Activated naive CD4-positive, alpha-beta T cell treated with anti-CD3 and anti-CD28 coated beads, Interleukin-2, amount 50 U/mL, for 16 hours (primary cell): ENCODE results near the gene ZNF736.
"Not testable (repeated sequence)": the region's sequence is repeated elsewhere in the genome, so short reads cannot be mapped to it uniquely, and the experiment has no call there.

Experiments
- DNase-seq: peaks from one replicate; pipeline ENCODE4 v3.0.0-alpha.2; 2020

ZNF736 gene

DNA sequence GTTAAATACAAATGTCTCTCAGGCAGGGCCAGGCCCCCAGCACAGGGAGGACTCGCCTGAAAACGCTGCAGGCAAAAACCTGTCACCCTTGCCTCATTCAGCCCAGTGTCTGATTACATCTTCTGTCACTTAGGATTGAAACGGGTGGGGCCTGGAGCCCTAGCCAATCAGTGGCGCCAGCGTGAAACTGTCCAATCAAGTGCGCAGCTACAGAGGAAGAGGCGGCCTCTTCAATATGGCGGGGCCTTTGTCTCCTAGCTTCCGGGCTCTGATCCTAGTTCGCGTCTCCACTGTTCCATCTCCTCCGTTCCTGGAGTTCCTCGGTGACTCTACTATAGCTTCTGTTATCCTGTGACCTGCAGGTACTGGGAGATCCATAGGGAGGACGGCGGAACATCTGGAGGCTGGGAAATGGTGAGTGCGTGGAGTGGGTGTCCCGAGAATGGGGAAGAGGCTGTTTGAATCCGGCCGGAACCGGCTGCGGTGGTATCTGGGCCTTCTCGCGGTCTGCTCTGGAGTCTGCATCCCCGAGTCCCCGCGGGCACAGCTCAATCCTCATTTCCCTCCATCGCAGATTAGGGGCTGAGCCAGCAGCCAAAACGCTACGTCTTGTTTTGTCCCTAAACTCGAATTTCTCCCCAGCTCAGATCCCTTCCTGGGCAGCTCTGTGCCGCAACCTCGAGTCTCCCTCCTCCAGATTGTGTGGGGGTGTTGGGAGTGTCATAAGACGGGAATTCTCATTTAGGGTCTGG lies at the start of gene ZNF736:
Gene ZNF736 (plus strand): TSS at position 222 of the 752 bp plus-strand sequence. CDS start 190 bp downstream, at position 412.
- DNase-seq = peak; percentile 88

DNA sequence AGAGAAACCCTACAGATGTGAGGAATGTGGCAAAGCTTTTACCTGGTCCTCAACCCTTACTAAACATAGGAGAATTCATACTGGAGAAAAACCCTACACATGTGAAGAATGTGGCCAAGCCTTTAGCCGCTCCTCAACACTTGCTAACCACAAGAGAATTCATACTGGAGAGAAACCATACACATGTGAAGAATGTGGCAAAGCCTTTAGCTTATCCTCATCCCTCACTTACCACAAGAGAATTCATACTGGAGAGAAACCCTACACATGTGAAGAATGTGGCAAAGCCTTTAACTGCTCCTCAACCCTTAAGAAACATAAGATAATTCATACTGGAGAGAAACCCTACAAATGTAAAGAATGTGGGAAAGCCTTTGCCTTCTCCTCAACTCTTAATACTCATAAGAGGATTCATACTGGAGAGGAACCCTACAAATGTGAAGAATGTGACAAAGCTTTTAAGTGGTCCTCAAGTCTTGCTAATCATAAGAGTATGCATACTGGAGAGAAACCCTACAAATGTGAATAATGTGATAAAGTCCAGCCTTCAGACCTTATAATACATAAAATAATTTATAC lies 47.3 kb upstream of the ZNF736 start:
- no peak for DNase-seq

DNA sequence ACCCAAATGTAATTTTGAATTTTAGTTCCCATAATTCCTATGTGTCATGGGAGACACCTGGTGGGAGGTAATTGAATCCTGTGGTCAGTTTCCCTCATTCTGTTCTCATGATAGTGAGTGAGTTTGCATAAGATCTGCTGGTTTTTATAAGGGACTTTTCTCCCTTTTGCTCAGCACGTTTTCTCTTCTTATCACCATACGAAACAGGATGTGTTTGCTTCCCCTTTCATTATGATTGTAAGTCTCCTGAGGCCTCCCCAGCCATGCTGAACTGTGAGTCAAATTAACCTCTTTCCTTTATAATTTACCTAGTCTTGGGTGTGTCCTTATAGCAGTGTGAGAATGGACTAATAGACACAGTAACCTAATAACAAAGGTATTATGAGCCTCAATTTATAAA lies 36.1 kb upstream of the ZNF736 start:
- DNase-seq = no peak

DNA sequence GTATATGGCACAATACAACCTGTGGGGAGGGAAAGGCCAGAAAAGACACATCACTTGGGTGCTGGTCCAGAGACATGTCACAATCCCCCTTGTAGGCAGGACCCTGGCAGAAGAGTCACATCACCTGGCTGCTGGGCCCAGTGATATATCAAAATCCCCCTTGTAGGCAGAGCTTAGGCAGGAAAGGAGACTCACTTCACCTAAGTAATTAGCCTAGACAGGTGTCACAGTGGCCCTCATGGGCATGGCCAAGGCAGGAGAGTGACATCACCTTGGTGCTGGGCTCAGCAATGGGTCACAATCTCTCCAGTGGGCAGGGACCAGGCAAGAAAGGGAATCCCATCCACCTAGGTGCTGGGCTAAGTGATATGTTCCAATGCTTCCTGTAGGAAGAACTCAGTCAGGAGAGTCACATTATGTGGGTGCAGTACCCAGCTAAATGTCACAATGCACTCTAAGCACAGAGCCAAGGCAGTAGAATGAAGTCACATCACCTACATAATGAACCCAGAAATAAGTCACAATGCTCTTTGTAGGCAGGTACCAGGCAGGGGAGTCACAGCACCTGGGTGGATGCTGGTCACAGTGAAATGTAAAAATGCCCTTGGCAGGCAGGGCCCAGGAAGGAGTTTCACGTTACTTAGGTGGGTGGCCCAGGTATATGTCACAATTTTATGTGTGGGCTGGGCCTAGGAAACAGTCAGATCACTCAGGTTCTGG lies 18.9 kb upstream of the ZNF736 start:
- no peak for DNase-seq

DNA sequence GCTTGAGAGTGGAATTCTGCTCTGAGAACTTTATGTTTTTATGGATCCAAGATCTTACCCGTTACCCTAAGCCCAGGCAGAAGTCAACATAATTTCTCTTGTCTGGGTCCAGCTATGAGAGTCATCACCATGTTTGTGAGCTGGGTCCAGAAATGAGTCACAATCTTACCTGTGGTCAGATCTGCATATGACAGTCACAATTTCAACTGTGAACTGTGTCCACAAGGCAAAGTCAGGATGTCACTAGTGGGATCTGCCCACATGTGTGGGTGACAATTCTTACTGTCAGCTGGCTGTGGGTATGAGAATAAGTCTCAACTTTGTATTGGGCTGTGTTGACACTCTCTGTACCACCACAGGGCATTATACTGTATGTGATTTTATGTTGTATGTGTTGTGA lies 16.3 kb upstream of the ZNF736 start:
- not testable (repeated sequence) for DNase-seq

DNA sequence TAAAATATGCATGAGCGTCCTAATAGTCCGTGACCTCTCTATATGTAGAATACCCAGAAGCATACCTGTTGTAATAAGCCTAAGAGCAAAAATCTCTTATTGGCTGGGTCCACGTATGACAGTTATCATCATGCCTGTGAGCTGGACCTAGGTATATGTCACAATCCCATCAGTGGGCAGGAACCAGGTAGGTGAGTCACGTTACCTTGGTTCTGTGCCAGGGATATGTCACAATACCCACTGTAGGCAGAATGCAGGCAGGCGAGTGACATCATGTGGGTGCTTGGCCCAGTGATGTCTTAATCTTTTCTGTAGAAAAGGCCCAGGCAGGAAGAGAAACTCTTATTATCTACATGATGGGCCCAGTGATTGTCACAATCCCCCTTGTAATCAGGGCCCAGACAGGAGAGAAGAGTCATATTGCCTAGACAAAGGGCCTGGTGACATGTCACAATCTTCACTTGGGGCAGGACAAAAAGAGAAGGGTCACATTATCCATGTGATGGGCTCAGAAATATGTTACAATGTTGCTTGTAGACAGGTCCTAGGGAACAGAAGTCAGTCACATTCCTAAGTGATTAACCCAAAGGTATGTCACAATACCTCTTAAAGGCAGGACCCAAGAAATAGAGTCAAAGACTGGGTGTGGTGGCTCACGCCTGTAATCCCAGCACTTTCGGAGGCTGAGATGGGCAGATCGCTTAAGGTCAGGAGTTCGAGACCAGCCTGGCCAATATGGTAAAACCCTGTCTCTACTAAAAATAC lies 12.9 kb upstream of the ZNF736 start:
- no peak for DNase-seq

DNA sequence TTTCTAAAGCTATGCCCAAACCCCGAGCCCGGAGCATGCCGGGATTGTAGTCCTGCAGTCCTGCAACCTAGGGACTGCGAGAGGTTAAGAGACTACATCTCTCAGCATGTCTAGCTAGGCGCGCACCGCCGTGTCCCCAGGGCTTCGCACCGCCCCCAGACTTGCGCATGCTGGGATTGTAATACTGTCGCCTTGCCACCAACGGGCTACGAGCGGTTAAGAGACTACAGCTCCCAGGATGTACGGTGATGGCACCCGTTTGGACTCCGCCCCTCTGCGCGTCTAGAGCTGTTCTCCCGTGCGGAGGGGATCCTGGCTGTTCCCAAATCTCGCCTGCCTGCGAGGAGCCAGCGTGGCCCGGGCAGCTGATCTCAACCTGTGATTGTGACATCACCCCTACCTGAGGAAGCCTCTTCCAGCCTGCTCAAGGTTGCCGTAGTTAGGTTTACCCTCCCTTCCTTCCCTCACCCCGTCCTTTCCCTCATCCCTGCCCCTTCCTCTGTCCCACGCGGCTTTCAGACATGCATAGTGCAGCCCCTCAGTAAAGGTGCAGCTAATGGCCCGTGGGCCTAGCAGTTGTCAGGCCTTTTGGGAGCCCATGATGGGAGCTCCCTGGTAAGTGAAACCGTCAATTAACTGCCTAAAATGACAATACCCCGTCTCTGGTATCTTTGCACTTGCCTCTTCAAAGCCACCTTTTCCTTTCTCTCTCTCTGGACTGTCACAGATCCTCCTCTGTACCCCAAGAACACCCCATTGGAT lies 6.3 kb upstream of the ZNF736 start:
- DNase-seq = peak; percentile 96

DNA sequence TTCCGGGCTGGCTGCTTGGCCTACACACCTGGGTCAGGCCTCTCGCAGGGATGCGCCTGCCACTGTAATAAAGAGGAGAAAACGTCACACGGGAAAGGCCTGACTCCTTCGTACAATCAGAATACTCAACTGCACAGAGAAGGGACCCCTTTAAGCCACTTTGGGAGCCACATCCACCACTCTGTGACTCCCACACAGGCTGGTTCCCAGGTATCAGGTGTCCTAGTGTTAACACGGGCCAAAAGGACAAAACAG lies 5.8 kb upstream of the ZNF736 start:
- DNase-seq = peak; percentile 15

DNA sequence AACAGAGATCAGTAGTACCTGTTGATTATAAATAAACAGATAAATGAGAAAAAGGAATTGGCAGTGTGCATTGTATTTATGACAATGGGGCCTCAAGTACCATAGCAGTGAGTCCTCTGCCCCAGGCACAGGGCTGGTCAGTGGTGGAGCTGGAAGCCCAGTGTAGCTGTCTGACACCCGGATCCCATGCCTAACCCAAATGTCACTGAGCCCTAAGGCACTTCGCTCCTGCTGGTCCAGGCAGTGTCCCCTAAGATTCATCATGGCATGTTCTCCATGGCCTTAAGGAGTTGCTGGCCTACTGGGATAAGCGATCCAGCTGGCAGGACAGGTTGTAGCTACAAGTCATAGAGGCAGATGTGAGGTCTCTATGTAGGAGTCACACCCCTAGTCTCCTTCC lies 3.3 kb upstream of the ZNF736 start:
- no peak for DNase-seq

DNA sequence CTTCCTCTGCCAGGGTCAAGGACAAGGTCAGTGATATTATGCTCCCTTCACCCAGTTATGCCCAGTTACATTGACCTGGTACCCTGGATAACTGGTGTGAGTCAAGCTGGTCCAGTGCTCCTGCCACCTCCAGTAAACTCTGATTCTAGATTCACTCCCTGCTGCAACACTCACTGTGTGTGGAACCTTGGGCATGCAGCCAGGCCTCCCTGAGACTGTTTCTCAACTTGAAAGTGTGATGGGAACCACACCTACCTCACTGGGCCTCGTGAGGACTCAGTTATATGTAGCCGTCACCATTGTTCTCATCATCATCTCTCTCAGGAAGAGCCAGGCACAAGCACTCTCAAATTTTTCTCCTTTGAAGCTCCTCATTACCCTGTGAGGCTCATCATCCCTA lies 935 bp upstream of the ZNF736 start:
- DNase-seq = no peak

DNA sequence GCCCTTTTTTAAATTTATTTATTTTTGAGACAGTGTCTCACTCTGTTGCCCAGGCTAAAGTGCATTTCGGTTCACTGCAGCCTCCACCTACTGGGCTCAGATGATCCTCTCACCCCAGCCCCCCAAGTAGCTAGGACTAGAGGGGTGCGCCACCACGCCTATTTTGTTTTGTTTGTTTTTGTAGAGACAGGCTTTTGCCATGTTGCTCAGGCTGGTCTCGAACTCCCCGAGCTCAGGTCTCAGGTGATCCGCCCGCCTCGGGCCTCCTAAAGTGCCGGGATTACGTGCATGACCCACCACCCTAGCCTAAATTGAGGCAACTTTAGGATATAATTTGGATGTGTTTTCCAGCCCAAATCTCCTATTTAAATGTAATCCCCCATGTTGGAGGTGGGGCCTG lies 805 bp downstream of the ZNF736 start:
- no peak for DNase-seq

DNA sequence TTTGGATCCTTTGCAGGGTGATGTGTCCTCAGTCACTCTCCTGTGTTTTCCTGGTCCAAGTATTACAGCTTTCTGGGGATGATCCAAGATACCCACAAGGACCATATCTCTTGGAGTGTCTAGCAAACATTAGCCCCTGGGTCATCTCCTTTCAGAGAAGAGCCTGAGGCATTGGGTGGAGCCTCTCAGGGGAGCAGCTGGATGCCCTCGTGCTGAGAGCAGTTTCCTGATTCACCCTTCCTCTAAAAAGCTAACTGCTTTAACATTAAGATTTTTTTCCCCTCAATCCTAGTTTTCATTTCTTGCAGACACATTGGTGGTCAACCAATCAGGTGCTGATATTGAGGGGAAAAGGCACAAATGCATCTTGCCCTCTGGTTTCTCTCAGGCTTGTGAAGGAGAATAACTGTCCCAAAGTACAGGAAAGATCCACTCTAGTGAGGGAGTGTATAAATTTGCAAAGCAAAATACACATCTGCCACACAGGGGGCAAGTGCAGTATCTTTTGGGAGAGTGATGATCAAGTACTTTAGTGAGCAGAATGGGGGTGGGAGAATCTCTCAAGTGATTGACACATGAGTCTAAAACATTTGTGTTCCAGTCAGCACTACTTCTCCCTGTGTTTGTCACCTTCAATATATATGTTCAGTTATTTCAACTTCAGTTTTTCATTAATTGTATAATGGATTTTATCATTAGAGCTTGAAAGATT lies 2.4 kb downstream of the ZNF736 start:
- not testable (repeated sequence) for DNase-seq

DNA sequence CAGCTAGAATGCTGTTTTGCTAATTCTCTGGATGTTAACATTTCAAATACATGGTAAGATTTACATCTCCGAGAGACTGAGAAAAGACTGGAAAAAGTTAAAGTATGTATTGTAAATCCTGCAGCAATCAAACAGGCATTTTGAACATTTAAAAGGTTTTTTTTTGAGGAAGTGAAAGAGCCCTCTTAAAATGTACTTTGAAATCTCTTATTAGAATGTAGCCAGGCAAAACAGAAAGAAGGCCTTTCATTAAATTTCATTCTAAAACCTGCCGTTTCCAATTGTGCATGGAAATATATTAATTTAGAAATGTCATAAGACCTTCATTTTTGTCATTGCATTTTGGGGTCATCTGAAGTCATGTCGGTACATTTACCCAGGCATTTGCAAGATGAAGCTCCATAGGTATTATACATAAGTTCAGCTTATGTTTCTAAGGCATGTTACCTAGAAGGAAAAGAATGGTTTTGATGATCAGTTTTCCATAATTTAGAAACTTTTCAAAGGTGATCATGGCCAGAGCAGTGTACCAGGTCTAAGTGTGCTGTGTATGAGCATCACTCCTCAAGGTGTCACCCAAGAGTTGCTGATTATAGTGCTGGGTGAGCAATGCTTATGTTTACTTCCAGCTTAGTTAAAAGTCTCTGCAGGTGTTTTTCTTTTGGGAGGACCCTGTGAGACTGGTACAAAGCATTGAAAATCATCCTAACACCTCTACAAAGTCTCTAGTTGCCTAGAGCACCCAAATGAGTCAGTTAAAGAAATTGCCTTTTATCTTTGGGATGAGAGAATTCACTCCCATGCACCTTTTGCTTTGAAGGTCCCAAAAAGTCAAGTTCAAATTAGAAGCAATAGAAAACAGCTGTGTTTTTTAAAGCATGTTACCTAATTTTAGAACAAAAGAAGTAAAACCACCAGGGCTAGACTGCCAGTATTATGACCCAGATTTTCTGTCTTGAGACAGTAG lies 7.1 kb downstream of the ZNF736 start:
- DNase-seq = no peak

DNA sequence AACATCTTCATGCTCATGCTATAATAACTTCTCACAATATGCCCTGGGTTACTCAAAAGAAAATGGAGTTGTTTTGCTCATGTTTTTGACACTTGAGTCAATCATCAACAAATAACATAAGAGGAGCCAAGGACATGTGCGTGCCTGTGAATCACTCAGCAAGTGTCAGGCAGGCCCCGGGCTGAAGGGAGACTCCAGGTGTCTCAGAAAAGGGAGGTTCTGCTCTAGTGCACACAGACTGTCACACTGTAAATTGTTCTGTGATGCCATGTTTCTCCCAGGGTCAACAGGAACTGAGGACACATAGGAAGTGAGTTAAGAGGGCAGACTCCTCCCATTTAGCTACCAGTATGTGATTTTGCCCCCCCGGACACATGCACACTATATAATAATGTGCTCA lies 10.4 kb downstream of the ZNF736 start:
- DNase-seq = not testable (repeated sequence)

DNA sequence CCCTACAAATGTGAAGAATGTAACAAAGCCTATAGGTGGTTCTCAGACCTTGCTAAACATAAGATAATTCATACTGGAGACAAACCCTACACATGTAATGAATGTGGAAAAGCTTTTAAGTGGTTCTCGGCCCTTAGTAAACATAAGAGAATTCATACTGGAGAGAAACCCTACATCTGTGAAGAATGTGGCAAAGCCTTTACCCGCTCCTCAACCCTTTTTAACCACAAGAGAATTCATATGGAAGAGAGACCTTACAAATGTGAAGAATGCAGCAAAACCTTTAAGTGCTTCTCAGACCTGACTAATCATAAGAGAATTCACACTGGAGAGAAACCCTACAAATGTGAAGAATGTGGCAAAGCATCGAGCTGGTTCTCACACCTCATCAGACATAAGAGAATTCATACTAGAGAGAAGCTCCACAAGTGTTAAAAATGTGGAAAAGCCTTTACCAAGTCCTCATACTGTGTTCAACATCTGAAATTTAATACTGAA lies 35.0 kb downstream of the ZNF736 start:
- not testable (repeated sequence) for DNase-seq

DNA sequence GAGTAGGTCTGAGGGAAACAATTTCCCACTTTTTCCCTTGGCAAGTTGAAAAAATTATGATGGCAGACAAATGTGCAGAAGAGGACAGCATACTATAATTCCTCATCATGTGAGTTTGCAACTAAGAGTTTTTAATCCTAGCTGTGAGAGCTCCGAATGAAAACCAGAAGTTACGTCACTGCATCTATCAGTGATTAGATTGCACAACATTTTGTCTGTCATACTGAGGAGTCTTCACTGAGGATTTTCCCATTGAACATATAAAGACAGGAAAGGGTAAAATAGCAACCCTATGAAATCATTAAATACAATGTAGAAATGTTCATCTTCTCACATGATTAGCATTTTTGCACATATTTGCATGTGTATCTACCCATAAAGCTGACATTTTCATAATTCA lies 45.8 kb downstream of the ZNF736 start:
- no peak for DNase-seq

DNA sequence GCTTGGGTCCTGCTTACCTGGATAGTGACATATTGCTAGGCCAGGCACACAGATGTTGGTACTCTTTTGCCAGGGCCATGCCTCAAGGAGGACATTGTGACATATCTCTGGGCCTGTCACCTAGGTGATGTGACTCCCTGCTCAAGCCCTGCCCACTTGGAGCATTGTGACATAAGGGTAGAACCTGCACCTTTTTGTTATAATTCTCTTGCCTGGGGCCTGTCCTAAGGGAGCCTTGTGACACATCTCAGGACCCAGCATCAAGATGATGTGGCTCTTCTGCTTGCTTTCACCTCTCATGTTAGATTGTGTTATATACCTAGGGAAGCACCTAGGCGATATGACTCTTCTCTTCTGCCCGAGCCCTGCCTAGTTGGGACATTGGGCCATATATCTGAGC lies 57.4 kb downstream of the ZNF736 start:
- no peak for DNase-seq

DNA sequence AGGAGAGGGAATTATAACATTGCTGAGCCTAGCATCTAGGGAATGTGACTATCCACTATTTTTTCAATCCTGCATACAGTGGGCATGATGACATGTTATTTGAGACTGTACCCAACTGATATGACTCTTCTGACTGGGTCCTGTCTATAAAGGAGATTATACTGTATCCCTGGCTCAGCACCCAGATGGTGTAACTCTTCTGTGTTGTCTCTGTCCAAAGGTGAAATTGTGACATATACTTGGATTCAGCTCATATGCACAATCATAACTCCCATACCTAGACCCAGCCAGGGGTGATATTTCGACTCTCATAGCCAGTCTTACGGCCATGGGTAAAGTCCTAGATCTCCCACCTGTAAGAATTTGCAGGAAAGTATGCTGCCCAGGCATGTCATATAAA lies 59.3 kb downstream of the ZNF736 start:
- no peak for DNase-seq

DNA sequence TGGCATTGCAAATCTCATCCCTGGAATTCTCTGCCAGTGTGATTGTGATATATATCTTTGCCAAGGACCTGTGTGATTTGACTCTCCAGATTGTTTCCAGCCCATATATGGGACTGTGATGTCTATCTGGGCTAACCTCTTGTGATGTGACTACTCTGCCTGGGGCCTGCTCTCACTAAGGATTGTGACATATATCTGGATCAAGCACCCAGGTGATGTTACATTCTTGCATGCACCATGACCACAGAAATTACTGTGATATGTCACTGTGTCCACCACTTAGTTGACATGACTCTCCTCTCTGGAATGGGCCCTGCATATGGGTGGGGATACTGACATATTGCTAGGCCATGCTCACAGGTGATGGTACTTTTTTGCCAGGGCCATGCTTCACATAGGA lies 86.6 kb downstream of the ZNF736 start:
- no peak for DNase-seq
